ENCODE results near the gene PTPRD.

Gene PTPRD

DNA sequence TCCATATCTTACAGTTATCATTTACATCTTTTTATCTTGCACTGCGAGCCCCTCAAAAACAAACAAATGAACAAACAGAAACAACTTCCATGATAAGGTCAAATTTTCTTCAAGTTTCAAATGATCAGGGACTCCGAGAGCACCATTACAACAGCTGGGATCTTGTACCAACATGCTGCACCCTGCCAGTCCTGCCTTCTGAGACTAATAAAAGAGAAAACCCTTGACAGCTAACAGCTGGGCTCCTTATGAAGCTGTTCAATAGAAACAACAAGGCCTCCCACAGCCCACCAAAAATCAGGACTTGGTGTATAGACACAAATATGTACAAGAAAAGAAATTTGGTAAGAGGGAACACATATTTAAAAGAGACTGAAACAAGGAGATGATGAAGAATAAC is 1828.0 kb downstream of the PTPRD start:
- H3K4me1 ChIP-seq (ENCODE audit: control insufficient read depth, insufficient read depth, low read length), result peaks cover 8% of the 10 kb centered on the region; the same call in 1 of the 2 replicates
- POLR2A ChIA-PET, result no interaction called here
- no peak overlapping the region for H3K4me3 ChIP-seq (ENCODE audit: low read depth, low read length)
- no peaks in the 10 kb centered on the region for H3K36me3 ChIP-seq (ENCODE audit: control insufficient read depth in 2 of 2, insufficient read depth in 1 of 2, low read length in 2 of 2)
- TF ChIP-seq ZEB2 (tag by site-specific recombination; IDR thresholded peaks at IDR 0.05), result 0 out of 2 replicates have a peak, but pooled peaks have one; percentile 15
- no peak for TF ChIP-seq REPIN1 (tag by site-specific recombination; IDR thresholded peaks at IDR 0.05; ENCODE audit: low read depth)
- no peak for TF ChIP-seq ZNF776 (tag by site-specific recombination; IDR thresholded peaks at IDR 0.05; ENCODE audit: borderline replicate concordance)
- TF ChIP-seq, protein P1, sequence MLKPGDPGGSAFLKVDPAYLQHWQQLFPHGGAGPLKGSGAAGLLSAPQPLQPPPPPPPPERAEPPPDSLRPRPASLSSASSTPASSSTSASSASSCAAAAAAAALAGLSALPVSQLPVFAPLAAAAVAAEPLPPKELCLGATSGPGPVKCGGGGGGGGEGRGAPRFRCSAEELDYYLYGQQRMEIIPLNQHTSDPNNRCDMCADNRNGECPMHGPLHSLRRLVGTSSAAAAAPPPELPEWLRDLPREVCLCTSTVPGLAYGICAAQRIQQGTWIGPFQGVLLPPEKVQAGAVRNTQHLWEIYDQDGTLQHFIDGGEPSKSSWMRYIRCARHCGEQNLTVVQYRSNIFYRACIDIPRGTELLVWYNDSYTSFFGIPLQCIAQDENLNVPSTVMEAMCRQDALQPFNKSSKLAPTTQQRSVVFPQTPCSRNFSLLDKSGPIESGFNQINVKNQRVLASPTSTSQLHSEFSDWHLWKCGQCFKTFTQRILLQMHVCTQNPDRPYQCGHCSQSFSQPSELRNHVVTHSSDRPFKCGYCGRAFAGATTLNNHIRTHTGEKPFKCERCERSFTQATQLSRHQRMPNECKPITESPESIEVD (tag by site-specific recombination; IDR thresholded peaks at IDR 0.05), result peak; percentile 63
- TF ChIP-seq FEZF1 (tag by site-specific recombination; IDR thresholded peaks at IDR 0.05), result peak; percentile 66
- TF ChIP-seq ZFP69B (tag by site-specific recombination; IDR thresholded peaks at IDR 0.05), result no peak
- H3K27ac ChIP-seq (ENCODE audit: extremely low read depth, low read depth, low read length), result no peak overlapping the region
- H3K9me3 ChIP-seq (ENCODE audit: control insufficient read depth, insufficient read depth, low read depth, low read length), result no peaks in the 10 kb centered on the region
- CTCF ChIA-PET, result interaction anchor here (0.7 to 1.0 kb wide), 2 partner anchors 71 to 110 kb away, joined by 3 read pairs; no protein-coding TSS in a partner anchor

DNA sequence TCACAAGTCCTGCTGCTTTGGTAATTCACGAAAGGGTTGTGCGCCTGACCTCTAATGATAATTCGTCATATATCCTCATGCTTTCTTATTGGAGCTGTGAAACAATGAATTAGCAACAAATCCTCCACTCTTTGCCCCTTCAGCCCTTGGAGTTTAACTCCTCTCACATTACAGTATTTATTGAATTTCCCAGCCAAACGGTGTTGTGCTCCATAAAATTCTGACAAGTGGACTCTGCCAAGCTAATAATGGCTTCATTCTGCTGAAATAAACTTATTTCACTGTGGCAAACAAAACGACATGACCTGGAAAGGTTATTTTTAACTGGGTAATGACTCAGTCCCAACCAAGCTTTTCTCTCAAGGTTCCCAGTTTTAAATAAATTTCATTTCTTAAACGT is 1828.9 kb downstream of the PTPRD start:
- Histone ChIP-seq H3K4me3 (ENCODE audit: low read depth, low read length) (no peak overlapping the region), H3K9me3 (ENCODE audit: control insufficient read depth, insufficient read depth, low read depth, low read length) (no peaks in the 10 kb centered on the region), H3K36me3 (ENCODE audit: control insufficient read depth in 2 of 2, insufficient read depth in 1 of 2, low read length in 2 of 2) (no peaks in the 10 kb centered on the region), H3K4me1 (ENCODE audit: control insufficient read depth, insufficient read depth, low read length) (peaks cover 12% of the 10 kb centered on the region), H3K27ac (ENCODE audit: extremely low read depth, low read depth, low read length) (no peak overlapping the region; the same call in 1 of the 2 replicates)
- ChIA-PET CTCF (interaction anchor here (0.5 to 1.0 kb wide), 3 partner anchors 19 to 109 kb away, joined by 3 to 4 read pairs (median 3); no protein-coding TSS in a partner anchor), POLR2A (no interaction called here)
- TF ChIP-seq ZNF140 (tag by site-specific recombination; IDR thresholded peaks at IDR 0.05), result no peak
- TF ChIP-seq ZNF623 (tag by site-specific recombination; IDR thresholded peaks at IDR 0.05), result no peak
- TF ChIP-seq ZNF626 (tag by site-specific recombination; IDR thresholded peaks at IDR 0.05), result no peak
- no peak for TF ChIP-seq SETDB1 (IDR thresholded peaks at IDR 0.05; ENCODE audit: insufficient read length, low read length)
- TF ChIP-seq ZNF175 (tag by site-specific recombination; IDR thresholded peaks at IDR 0.05), result no peak
- TF ChIP-seq ZNF148 (tag by site-specific recombination; IDR thresholded peaks at IDR 0.05; ENCODE audit: borderline replicate concordance), result no peak
- TF ChIP-seq ZNF777 (tag by site-specific recombination; IDR thresholded peaks at IDR 0.05; ENCODE audit: borderline replicate concordance), result no peak
- TF ChIP-seq ZNF350 (tag by site-specific recombination; IDR thresholded peaks at IDR 0.05), result no peak
- TF ChIP-seq, protein P2, sequence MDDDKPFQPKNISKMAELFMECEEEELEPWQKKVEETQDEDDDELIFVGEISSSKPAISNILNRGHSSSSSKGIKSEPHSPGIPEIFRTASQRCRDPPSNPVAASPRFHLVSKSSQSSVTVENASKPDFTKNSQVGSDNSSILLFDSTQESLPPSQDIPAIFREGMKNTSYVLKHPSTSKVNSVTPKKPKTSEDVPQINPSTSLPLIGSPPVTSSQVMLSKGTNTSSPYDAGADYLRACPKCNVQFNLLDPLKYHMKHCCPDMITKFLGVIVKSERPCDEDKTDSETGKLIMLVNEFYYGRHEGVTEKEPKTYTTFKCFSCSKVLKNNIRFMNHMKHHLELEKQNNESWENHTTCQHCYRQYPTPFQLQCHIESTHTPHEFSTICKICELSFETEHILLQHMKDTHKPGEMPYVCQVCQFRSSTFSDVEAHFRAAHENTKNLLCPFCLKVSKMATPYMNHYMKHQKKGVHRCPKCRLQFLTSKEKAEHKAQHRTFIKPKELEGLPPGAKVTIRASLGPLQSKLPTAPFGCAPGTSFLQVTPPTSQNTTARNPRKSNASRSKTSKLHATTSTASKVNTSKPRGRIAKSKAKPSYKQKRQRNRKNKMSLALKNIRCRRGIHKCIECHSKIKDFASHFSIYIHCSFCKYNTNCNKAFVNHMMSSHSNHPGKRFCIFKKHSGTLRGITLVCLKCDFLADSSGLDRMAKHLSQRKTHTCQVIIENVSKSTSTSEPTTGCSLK (tag by site-specific recombination; IDR thresholded peaks at IDR 0.05), result no peak
- peak; percentile 71 for TF ChIP-seq FEZF1 (tag by site-specific recombination; IDR thresholded peaks at IDR 0.05)
- 0 out of 2 replicates have a peak, but pooled peaks have one; percentile 47 for TF ChIP-seq ZXDB (tag by site-specific recombination; IDR thresholded peaks at IDR 0.05)
- no peak for TF ChIP-seq ZNF248 (tag by site-specific recombination; IDR thresholded peaks at IDR 0.05)
- no peak for TF ChIP-seq YY1 (tag by site-specific recombination; IDR thresholded peaks at IDR 0.05)
- no peak for TF ChIP-seq ZNF707 (tag by site-specific recombination; IDR thresholded peaks at IDR 0.05)
- no peak for TF ChIP-seq ZNF660 (tag by site-specific recombination; IDR thresholded peaks at IDR 0.05)
- no peak for TF ChIP-seq ZNF292 (tag by site-specific recombination; IDR thresholded peaks at IDR 0.05; ENCODE audit: borderline replicate concordance, low read depth)
- TF ChIP-seq, protein P3, sequence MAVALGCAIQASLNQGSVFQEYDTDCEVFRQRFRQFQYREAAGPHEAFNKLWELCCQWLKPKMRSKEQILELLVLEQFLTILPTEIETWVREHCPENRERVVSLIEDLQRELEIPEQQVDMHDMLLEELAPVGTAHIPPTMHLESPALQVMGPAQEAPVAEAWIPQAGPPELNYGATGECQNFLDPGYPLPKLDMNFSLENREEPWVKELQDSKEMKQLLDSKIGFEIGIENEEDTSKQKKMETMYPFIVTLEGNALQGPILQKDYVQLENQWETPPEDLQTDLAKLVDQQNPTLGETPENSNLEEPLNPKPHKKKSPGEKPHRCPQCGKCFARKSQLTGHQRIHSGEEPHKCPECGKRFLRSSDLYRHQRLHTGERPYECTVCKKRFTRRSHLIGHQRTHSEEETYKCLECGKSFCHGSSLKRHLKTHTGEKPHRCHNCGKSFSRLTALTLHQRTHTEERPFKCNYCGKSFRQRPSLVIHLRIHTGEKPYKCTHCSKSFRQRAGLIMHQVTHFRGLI (tag by site-specific recombination; IDR thresholded peaks at IDR 0.05), result no peak
- no peak for TF ChIP-seq ZSCAN23 (tag by site-specific recombination; IDR thresholded peaks at IDR 0.05)
- 0 out of 2 replicates have a peak, but pooled peaks have one; percentile 13 for TF ChIP-seq PRDM4 (tag by site-specific recombination; IDR thresholded peaks at IDR 0.05)
- TF ChIP-seq OSR2 (tag by site-specific recombination; IDR thresholded peaks at IDR 0.05), result peak; percentile 29; the same call in 1 of the 2 replicates
